ENCODE measurements around the gene RAB40B. TPM values are rescaled to one million over a fixed set of nuclear protein-coding genes. Genes with fewer than 3 reads are reported as not detected.

Gene RAB40B
- total and polyA plus RNA-seq, 2 experiments from 2014 or later: 20.0 to 27.8 TPM

DNA sequence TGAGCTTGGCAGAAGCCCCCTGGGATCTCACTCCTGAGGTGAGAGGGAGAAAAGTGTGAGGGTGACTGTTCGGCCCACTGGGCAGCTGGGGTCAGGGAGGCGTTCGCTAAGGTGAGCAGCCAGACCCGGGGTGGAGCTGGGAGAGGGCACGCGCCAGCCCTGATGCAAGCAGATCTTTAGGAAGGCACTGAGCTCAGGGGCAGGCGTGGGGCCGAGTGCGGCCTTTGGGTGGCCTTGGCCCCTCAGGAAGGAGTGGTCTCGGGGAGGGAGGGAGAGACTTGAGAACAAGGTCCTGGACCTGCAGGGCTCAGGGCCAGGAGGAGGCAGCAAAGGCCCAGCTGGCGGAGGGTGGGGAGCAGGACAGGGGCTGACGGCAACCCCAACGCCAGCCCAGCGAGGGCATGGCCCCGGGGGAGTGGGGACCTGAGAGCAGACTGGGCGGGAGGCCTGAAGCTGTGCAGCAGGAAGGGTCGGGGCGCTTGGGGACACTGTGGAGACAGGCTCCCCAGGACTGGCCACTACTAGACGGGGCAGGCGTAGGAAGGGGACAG, 35.7 kb downstream of the RAB40B start:
- no peaks in the 10 kb centered on the region for H3K36me3 ChIP-seq (replicated peaks; ENCODE audit: insufficient read depth, low read depth)
- H3K4me3 ChIP-seq: no peak overlapping the region
- H3K4me2 ChIP-seq: no peak overlapping the region
- H3K27me3 ChIP-seq: no peaks in the 10 kb centered on the region
- no peak overlapping the region for H3K27ac ChIP-seq
- no peaks in the 10 kb centered on the region for H3K9me2 ChIP-seq (replicated peaks; ENCODE audit: insufficient read depth)
- DNase-seq (ENCODE audit: low spot score): no peak
- no peaks in the 10 kb centered on the region for H3K4me1 ChIP-seq (ENCODE audit: insufficient read depth)
- H2AFZ ChIP-seq: no peak overlapping the region
- TF ChIP-seq EZH2 (IDR thresholded peaks at IDR 0.05; ENCODE audit: borderline replicate concordance) (no peak), EZH2phosphoT487 (IDR thresholded peaks at IDR 0.05; ENCODE audit: low read depth, severe bottlenecking, unreplicated experiment) (no peak)
- TF ChIP-seq, protein P1, sequence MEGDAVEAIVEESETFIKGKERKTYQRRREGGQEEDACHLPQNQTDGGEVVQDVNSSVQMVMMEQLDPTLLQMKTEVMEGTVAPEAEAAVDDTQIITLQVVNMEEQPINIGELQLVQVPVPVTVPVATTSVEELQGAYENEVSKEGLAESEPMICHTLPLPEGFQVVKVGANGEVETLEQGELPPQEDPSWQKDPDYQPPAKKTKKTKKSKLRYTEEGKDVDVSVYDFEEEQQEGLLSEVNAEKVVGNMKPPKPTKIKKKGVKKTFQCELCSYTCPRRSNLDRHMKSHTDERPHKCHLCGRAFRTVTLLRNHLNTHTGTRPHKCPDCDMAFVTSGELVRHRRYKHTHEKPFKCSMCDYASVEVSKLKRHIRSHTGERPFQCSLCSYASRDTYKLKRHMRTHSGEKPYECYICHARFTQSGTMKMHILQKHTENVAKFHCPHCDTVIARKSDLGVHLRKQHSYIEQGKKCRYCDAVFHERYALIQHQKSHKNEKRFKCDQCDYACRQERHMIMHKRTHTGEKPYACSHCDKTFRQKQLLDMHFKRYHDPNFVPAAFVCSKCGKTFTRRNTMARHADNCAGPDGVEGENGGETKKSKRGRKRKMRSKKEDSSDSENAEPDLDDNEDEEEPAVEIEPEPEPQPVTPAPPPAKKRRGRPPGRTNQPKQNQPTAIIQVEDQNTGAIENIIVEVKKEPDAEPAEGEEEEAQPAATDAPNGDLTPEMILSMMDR (IDR thresholded peaks at IDR 0.05; ENCODE audit: poor library complexity): no peak
- no peaks in the 10 kb centered on the region for H4K20me1 ChIP-seq (ENCODE audit: insufficient read depth, poor library complexity, severe bottlenecking)
- H3K9me3 ChIP-seq (ENCODE audit: low read depth): no peaks in the 10 kb centered on the region
- WGBS (ENCODE audit: low lambda C conversion rate, missing lambda C conversion rate): 93% methylated on average over 14 of the region's 20 CpGs
- H3K79me2 ChIP-seq: no peaks in the 10 kb centered on the region

DNA sequence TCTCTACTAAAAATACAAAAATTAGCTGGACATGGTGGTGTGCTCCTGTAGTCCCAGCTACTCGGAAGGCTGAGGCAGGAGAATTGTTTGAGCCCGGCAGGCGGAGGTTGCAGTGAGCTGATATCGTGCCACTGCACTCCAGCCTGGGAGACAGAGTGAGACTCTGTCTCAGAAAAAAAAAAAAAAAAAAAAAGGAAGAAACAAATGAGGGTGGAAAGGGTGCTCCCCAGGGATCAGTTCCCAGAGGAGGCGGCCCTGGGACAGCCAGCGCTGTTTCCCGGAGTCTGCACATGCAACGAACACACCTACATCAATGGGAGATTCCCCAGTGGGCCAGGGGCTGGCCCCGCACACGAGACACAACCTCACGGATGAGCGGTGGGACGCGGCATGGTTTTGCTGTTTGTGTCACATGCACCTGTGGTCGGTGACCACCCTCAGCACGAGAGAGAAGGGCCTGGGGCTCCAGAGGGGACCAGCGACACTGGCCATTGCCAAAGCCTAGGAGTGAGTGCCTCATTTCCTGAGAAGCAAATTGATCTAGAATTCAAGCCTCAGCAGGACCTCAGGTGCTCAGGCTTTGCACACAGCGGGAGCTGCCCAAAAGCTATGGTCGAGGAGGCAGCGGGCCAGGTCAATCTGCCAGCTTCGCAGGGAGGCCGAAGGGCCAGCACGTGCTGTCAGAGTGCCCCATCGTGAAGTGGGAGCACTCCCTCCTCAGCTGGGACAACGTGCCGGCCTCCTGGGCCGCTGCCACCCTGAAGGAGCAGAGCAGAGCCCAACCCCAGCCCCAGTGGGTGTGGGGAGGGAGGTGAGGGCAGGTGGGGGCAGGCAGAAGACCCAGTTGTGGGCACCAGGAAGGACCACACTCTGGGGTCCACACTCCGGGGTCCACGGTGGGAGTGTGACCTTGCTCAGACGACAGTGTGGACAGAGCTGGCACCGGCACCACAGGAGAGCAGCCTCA, 36.5 kb downstream of the RAB40B start:
- WGBS (ENCODE audit: low lambda C conversion rate, missing lambda C conversion rate): 92% methylated on average over 31 of the region's 31 CpGs

DNA sequence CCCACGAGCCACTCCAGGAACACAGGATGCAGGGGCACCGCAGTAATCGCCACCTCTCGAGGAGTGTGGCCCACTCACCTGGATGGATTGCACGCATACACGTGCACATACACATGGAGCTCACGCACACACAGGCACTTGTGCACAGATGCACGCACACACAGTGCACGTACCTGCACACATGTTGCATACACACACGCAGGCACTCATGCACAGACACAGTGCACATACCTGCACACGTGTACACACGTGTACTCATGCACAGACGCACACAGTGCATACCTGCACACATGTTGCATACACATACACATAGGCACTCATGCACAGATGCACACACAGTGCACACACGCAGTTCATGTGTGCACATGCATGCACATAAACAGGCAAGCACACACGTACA, 38.6 kb downstream of the RAB40B start:
- no peaks in the 10 kb centered on the region for H4K20me1 ChIP-seq (ENCODE audit: insufficient read depth, poor library complexity, severe bottlenecking)
- no peaks in the 10 kb centered on the region for H3K36me3 ChIP-seq (replicated peaks; ENCODE audit: insufficient read depth, low read depth)
- 92% methylated on average over 15 of the region's 15 CpGs for WGBS (ENCODE audit: low lambda C conversion rate, missing lambda C conversion rate)
- no peak overlapping the region for H3K4me3 ChIP-seq
- H3K9me2 ChIP-seq (replicated peaks; ENCODE audit: insufficient read depth): no peaks in the 10 kb centered on the region
- no peaks in the 10 kb centered on the region for H3K4me1 ChIP-seq (ENCODE audit: insufficient read depth)
- no peak overlapping the region for H3K27ac ChIP-seq
- H2AFZ ChIP-seq: no peak overlapping the region
- H3K27me3 ChIP-seq: no peaks in the 10 kb centered on the region
- no peak for DNase-seq (ENCODE audit: low spot score)
- no peak for TF ChIP-seq EZH2 (IDR thresholded peaks at IDR 0.05; ENCODE audit: borderline replicate concordance)
- TF ChIP-seq EZH2phosphoT487 (IDR thresholded peaks at IDR 0.05; ENCODE audit: low read depth, severe bottlenecking, unreplicated experiment): no peak
- TF ChIP-seq, protein P1 (IDR thresholded peaks at IDR 0.05; ENCODE audit: poor library complexity): no peak
- H3K79me2 ChIP-seq: no peaks in the 10 kb centered on the region
- no peaks in the 10 kb centered on the region for H3K9me3 ChIP-seq (ENCODE audit: low read depth)
- H3K4me2 ChIP-seq: no peak overlapping the region

More for the DNA sequence above, 36.5 kb downstream of the RAB40B start:
- H4K20me1 ChIP-seq (ENCODE audit: insufficient read depth, poor library complexity, severe bottlenecking): no peaks in the 10 kb centered on the region
- DNase-seq (ENCODE audit: low spot score): no peak
- no peaks in the 10 kb centered on the region for H3K4me1 ChIP-seq (ENCODE audit: insufficient read depth)
- no peaks in the 10 kb centered on the region for H3K27me3 ChIP-seq
- H3K79me2 ChIP-seq: no peaks in the 10 kb centered on the region
- no peaks in the 10 kb centered on the region for H3K9me2 ChIP-seq (replicated peaks; ENCODE audit: insufficient read depth)
- no peak for TF ChIP-seq EZH2phosphoT487 (IDR thresholded peaks at IDR 0.05; ENCODE audit: low read depth, severe bottlenecking, unreplicated experiment)
- TF ChIP-seq, protein P1 (IDR thresholded peaks at IDR 0.05; ENCODE audit: poor library complexity): no peak
- no peak for TF ChIP-seq EZH2 (IDR thresholded peaks at IDR 0.05; ENCODE audit: borderline replicate concordance)
- no peak overlapping the region for H3K4me3 ChIP-seq
- no peak overlapping the region for H3K4me2 ChIP-seq
- H3K36me3 ChIP-seq (replicated peaks; ENCODE audit: insufficient read depth, low read depth): no peaks in the 10 kb centered on the region
- H3K9me3 ChIP-seq (ENCODE audit: low read depth): no peaks in the 10 kb centered on the region
- no peak overlapping the region for H3K27ac ChIP-seq
- no peak overlapping the region for H2AFZ ChIP-seq

Measured in hepatocyte (in vitro differentiated cells).